Smooth muscle cell of the brain vasculature (primary cell): ENCODE results near the gene CYP2A13.
"Not testable (repeated sequence)": the region's sequence is repeated elsewhere in the genome, so short reads cannot be mapped to it uniquely, and the experiment has no call there.

Experiments used
- DNase-seq: peaks from one replicate; pipeline ENCODE4 v3.0.0-alpha.2; 2012; ENCODE audit warnings: low read depth, low spot score

Gene CYP2A13, protein sequence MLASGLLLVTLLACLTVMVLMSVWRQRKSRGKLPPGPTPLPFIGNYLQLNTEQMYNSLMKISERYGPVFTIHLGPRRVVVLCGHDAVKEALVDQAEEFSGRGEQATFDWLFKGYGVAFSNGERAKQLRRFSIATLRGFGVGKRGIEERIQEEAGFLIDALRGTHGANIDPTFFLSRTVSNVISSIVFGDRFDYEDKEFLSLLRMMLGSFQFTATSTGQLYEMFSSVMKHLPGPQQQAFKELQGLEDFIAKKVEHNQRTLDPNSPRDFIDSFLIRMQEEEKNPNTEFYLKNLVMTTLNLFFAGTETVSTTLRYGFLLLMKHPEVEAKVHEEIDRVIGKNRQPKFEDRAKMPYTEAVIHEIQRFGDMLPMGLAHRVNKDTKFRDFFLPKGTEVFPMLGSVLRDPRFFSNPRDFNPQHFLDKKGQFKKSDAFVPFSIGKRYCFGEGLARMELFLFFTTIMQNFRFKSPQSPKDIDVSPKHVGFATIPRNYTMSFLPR

GRCh38 chr19:41088151-41088550 is at the start of gene CYP2A13:
CYP2A13 (plus strand) TSS chr19:41088451; CDS start chr19:41088472, 21 bp downstream.
- DNase-seq = no peak

DNA sequence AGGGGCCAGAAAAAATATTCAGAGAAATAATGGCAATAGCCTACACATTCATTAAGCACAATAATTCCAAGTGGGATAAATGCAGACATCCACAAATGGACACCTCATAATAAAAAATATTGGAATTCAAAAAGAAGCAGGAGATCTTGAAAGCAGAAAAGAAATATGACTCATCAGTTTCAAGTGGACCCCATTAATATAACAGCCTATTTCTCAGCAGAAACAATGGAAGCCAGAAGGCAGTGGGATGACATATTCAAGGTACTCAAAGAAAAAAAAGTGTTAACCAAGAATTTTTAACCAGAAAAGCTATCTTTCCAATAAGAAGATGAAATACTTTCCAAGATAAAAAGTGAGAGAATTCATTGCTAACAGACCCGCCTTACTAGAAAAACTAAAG is 48.4 kb upstream of the CYP2A13 start:
- DNase-seq = no peak

DNA sequence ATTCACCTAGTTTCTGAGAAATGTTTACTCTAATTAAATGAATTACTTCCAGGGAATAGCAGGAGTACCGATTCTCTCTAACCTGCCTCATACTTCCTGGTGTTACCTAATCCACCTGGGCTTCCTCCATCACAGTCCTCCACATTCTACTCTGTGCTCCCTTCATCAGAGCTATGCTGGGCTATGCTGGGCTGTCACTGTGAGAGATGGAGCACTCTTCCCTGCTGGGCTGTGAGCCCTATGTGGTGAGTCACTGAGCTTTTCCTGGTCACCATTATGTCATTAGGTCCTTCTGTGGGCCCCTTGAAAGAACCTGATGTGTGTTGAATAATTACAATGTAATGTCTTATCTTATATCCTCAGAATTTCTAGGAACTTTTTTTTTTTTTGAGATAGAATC is 43.2 kb upstream of the CYP2A13 start:
- not testable (repeated sequence) for DNase-seq

DNA sequence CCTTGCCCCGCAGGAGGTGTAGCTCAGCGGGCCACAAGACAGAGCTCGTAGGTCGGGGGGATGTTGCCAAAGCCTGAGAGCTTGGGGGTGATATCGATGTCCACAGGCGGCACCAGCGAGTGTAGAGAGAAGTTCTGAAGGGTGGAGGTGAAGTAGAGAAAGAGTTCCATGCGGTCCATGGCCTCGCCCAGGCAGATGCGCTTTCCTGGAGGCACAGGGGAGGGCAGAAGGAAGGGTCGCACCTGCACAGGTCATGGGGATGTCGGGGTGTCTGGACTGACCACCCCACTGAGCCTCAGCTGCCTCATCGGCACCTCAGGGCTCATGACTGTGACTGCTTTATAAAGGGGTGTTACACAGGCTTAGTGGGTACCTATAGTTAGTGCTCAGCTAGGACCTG is 37.8 kb upstream of the CYP2A13 start:
- DNase-seq = no peak

DNA sequence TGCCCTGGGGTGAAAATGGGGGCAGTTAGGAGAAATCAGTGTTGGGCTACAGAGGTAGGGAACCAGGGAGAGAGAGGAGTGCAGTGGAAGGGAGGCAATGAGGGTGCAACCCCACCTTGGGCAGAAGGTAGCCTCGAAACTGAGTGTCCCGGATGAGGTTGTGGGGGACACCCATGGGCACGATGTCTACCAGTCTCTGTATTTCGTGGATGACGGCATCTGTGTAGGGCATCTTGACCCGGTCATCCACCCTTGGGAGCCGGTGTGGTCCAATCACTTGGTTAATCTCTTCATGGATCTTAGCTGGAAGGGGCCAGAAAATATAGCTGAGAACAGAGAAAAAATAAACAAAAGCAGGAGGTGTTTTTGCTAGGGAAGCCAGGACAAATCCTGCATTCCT is 36.1 kb upstream of the CYP2A13 start:
- not testable (repeated sequence) for DNase-seq

GRCh38 chr19:41053331-41053730 is 34.9 kb upstream of the CYP2A13 start:
- DNase-seq = not testable (repeated sequence)

GRCh38 chr19:41064974-41065569 is 23.2 kb upstream of the CYP2A13 start:
- no peak for DNase-seq

DNA sequence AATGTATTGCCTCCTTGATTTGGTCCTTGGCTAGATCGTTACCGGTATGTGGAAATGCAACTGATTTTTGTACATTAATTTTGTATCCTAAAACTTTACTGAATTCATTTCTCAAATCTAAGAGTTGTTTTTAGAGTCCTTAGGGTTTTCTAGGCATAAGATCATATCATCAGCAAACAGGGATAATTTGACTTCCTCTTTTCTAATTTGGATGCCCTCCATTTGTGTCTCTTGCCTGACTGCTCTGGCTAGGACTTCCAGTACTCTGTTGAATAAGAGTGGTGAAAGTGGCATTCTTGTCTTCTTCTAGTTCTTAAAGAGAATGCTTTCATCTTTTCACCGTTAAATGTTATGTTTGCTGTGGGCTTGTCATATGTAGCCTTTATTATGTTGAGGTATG is 12.0 kb upstream of the CYP2A13 start:
- no peak for DNase-seq

DNA sequence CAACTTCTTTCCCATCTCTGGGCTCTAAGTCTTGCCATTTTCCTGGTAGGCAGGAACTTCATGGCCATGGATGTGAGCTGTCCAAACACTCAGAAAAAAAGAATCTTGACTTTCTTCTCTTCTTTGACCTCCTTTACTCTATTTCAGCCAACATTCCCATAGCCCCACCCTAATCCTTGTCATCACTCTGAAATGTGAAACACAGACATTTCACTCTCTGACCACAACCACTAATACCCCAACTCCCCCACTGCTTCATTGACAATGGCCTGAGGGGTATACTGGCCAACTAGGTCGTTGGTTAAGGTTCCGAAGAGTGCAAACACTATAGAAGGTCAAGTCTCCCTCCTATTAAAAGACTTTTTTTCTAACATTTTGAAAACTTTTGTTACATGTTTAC is 4.7 kb upstream of the CYP2A13 start:
- no peak for DNase-seq

DNA sequence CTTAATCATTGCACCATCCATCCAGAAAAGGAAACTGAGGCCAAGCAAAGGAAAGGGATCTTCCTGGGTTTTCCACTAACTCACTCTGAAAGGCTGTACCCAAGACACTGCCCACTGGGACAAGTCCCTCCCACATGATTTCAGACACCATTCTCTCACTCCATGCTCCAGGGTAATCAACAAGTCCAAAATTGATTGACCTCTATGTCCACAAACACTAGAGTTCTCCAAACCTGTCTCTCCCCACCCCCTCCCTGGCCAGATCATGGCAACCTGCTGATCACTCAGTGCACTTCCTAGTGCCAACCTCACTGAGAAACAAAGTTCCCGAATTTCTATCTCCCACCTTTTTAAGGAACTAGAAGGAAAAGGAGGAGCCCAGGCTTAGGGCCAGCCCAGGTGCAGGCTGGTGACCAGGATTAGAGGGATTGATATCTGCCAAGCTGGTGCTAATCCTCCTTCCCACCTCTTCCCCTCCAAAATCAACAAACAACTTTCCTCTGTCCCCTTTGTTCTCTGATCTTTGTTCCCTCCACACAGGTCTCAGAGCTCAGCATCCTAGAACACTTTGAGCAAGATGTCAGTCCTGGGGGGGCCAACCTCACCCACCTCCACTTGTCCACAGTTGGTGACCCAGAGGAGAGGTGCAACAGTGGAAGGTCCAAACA is 2.4 kb upstream of the CYP2A13 start:
- no peak for DNase-seq

DNA sequence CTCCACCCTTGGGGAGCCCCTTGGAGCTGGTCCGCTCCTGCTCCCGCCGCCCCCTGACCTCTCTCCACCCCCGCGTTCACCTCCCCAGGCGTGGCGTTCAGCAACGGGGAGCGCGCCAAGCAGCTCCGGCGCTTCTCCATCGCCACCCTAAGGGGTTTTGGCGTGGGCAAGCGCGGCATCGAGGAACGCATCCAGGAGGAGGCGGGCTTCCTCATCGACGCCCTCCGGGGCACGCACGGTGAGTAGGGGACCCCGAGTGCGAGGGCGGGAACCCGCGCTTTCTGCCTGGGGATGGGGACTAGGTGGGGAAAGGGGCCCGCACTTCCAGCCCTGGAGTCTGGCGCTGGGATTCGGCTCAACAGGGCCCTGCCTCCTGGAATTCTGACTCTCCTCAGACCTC is 1.7 kb downstream of the CYP2A13 start:
- no peak for DNase-seq

GRCh38 chr19:41095703-41096102 is 7.5 kb downstream of the CYP2A13 start:
- DNase-seq = no peak

DNA sequence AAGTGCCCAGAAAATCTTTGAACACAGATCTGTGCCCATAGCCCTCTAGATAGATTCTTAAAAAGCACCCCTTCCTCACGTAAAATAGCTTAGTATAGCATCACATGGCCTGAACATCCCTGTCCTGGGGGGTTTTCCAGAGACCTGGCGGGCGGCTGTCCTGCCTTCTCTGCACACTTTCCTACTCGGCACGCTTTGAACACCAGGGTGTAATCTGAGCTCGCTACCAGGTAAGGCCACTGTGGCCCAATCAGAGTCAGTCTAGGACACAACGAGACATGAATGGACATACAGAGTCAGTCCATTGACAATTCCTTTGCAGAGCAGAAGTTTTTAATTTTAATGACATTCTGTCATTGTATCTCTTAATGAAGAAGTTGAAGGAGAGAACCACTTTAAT is 8.1 kb downstream of the CYP2A13 start:
- DNase-seq = no peak

- no peak for DNase-seq
Observed at GRCh38 chr19:41097302-41097701, 9.1 kb downstream of the CYP2A13 start.

DNA sequence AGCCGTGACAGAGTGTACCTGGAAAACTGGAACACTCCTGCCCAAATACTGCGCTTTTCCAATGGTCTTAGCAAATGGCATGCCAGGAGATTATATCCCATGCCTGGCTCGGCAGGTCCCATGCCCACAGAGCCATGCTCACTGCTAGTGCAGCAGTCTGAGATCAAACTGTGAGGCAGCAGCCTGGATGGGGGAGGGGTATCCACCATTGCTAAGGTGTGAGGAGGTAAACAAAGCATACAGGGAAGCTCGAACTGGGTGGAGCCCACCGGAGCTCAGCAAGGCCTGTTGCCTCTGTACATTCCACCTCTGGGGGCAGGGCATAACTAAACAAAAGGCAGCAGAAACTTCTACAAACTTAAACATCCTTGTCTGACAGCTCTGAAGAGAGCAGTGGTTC is 10.5 kb downstream of the CYP2A13 start:
- no peak for DNase-seq

- DNase-seq = not testable (repeated sequence)
Observed at GRCh38 chr19:41102210-41102609, 14.0 kb downstream of the CYP2A13 start.

GRCh38 chr19:41106177-41106576 is 17.9 kb downstream of the CYP2A13 start:
- no peak for DNase-seq

DNA sequence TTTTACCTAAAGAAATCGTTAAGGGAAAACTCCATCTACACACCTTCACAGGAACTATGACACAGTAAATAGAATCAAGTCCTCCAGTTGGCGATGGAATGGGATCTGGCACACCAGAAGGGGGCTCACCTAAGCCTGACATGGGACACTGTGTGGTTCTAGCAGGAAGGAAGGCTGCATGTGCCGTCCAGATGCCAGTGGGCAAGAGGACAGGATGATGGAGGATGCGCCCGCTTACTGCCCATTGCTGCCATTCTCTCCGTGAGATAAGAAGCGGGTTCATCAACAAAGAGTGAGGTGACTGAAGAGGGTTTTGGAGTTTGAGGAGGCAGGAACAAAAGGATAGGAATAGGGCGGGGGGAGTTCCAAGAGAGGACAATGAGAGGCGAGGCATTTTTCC is 23.0 kb downstream of the CYP2A13 start:
- no peak for DNase-seq

- no peak for DNase-seq
Observed at GRCh38 chr19:41111750-41112295, 23.6 kb downstream of the CYP2A13 start.

GRCh38 chr19:41112728-41113290 is 24.6 kb downstream of the CYP2A13 start:
- no peak for DNase-seq

DNA sequence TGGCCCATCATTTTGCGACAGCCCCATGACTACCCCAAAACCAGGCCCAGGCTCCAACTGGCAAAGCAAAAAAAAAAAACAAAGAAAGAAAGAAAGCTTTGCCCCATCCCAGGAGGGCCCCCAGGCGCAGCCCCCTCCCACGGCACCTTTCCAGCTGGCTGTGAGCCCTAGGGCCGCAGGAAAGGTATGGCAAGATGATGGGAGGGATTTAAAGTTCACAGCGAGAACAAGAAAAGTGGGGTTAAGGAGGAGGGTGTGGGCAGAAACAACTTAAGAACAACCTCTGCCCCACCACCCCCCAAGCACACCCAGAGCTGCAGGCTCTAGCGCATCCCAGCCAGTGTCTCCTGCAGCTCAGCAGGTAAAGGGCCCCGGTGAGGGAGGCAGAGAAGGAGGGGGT is 25.9 kb downstream of the CYP2A13 start, which contains the start of gene CYP2F1:
Gene CYP2F1, plus strand, starts transcription at position 301 of the 400 bp plus-strand sequence. CDS start 1,757 bp downstream, outside the sequence.
- no peak for DNase-seq

DNA sequence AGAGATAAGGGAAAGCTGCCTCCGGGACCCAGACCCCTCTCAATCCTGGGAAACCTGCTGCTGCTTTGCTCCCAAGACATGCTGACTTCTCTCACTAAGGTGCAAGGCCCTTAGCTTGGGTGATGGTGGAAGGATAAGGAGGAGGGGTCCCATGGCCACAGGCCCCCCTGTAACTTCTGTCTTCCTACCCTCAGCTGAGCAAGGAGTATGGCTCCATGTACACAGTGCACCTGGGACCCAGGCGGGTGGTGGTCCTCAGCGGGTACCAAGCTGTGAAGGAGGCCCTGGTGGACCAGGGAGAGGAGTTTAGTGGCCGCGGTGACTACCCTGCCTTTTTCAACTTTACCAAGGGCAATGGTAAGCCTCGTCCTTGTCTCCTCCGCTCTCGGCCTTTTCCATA is 28.0 kb downstream of the CYP2A13 start:
- no peak for DNase-seq
